Esophagus squamous epithelium (tissue), 5 donors: ENCODE measurements around the gene LARGE1. TPM values are rescaled to one million over a fixed set of nuclear protein-coding genes. Genes with fewer than 3 reads are reported as not detected.

Source experiments
- DNase-seq: peaks from one replicate; lab custom pipeline; 2025; lab: John Stamatoyannopoulos, UW
- H3K27ac ChIP-seq, 4 donors: fragments of 200-600 bp; sonication (generic); one replicate each; pipeline ENCODE4 v1.5.1; 2016 to 2019; ENCODE audit warnings: mild to moderate bottlenecking in 1 of 4
- H3K27me3 ChIP-seq, 4 donors: fragments of 200-600 bp; sonication (generic); 1 replicate in 3 of 4; 2 replicates in 1 of 4; pipeline versions ENCODE4 v1.5.1 to v1.6.0; 2017 to 2021; ENCODE audit warnings: antibody characterized with exemption in 1 of 4
- H3K36me3 ChIP-seq, 3 donors: fragments of 200-600 bp; sonication (generic); one replicate each; pipeline ENCODE4 v1.5.1; 2016 to 2019
- H3K4me1 ChIP-seq, 3 donors: fragments of 200-600 bp; sonication (generic); one replicate each; pipeline ENCODE4 v1.5.1; 2017 to 2019
- H3K4me3 ChIP-seq, 4 donors: fragments of 200-600 bp; sonication (generic); 1 replicate in 3 of 4; 2 replicates in 1 of 4; pipeline ENCODE4 v1.5.1; 2016 to 2019; ENCODE audit warnings: mild to moderate bottlenecking in 2 of 4, moderate library complexity in 1 of 4
- H3K9me3 ChIP-seq, 3 donors: fragments of 200-600 bp; sonication (generic); one replicate each; pipeline ENCODE4 v1.5.1; 2016 to 2019
- POLR2A ChIP-seq, 4 donors: fragments of 450-650 bp; IDR thresholded peaks; one replicate each; pipeline ENCODE4 v1.6.1; 2017; ENCODE audit warnings: antibody characterized with exemption in 4 of 4, mild to moderate bottlenecking in 4 of 4, moderate library complexity in 3 of 4
- WGBS, 2 donors: methylation state at CpG; one replicate each; pipeline ENCODE4 v1.1.5; 2018; 5-methylcytosine and 5-hydroxymethylcytosine counted together
- intact Hi-C: fragments of 100-400 bp; cut with DNase I; formaldehyde crosslinking; loops from one replicate; pipeline ENCODE4 v1.15.0; 2022
- total RNA-seq, 4 donors: library from RNA; depleted of rRNA; stranded (reverse); fragments of >200 nt; gene quantifications; one replicate each; pipeline ENCODE4 v1.1.0, GENCODE V29; 2016
- TF ChIP-seq, protein P1 (sequence below), 6 experiments: fragments of 450-650 bp in 4 of 6; fragments of 200-600 bp in 2 of 6; sonication (generic) in 2 of 6; IDR thresholded peaks; one replicate each; pipeline ENCODE4 v1.5.1; 2016 to 2019; ENCODE audit warnings: antibody characterized with exemption in 6 of 6, mild to moderate bottlenecking in 4 of 6, moderate library complexity in 4 of 6
- donor health status: DM: yes; HTN: yes; CAD: no.

Gene LARGE1
- total RNA-seq, 4 donors from 2014 or later: 5.2 to 15.1 (median 6.6) TPM

DNA sequence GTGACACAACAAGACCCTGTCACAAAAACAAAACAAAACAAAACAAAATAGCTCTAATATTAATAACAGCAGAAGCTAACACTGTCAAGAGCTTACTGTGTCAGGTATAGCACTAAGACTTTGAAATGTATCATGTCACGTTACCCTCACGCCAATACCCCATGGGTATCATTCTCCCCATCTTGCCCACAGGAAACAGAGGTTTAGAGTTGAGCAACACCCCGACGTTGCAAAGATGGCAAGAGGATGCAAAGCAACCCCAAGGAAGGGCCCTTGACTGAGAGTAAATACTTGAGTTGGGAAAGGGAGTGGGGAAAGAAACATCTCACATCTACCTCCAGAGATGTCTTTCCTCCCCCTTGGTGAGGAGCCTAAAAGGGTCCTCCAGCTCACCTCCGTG lies 366.8 kb downstream of the LARGE1 start:
- Histone ChIP-seq H3K4me3 (no peak overlapping the region), H3K4me1 (no peaks in the 10 kb centered on the region), H3K36me3 (no peaks in the 10 kb centered on the region), H3K9me3 (no peaks in the 10 kb centered on the region), H3K27ac (no peak overlapping the region), H3K27me3 (no peaks in the 10 kb centered on the region)
- no peak for DNase-seq
- no peak for TF ChIP-seq POLR2A (IDR thresholded peaks at IDR 0.05)
- TF ChIP-seq, protein P1, sequence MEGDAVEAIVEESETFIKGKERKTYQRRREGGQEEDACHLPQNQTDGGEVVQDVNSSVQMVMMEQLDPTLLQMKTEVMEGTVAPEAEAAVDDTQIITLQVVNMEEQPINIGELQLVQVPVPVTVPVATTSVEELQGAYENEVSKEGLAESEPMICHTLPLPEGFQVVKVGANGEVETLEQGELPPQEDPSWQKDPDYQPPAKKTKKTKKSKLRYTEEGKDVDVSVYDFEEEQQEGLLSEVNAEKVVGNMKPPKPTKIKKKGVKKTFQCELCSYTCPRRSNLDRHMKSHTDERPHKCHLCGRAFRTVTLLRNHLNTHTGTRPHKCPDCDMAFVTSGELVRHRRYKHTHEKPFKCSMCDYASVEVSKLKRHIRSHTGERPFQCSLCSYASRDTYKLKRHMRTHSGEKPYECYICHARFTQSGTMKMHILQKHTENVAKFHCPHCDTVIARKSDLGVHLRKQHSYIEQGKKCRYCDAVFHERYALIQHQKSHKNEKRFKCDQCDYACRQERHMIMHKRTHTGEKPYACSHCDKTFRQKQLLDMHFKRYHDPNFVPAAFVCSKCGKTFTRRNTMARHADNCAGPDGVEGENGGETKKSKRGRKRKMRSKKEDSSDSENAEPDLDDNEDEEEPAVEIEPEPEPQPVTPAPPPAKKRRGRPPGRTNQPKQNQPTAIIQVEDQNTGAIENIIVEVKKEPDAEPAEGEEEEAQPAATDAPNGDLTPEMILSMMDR (IDR thresholded peaks at IDR 0.05): no peak
- 68 to 70% methylated on average over 5 of the region's 5 CpGs for WGBS, 2 donors
- intact Hi-C loops: no loop called here

DNA sequence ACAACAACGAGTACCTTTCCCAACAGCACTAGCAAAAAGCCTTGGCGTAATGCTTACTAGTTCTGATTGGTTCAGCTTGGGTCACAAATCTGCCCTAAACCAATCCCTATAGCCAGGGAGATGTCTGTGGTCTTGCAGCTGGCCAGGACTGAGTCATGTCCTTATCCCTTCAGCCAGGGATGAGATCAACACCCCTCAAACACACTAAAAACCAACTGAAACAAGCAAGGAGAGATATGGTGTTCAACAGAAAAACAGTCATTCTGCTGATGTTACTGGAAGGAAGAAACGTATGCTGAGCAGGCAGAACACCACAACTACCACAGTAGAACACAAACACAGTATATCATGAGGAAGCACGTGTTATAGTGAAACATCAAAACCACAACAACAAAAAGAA lies 375.6 kb downstream of the LARGE1 start:
- H3K27ac ChIP-seq: no peak overlapping the region
- no peaks in the 10 kb centered on the region for H3K36me3 ChIP-seq
- DNase-seq: no peak
- TF ChIP-seq, protein P1 (IDR thresholded peaks at IDR 0.05): no peak
- no peak for TF ChIP-seq POLR2A (IDR thresholded peaks at IDR 0.05)
- H3K9me3 ChIP-seq: no peaks in the 10 kb centered on the region
- no peak overlapping the region for H3K4me3 ChIP-seq
- peaks cover 3 to 29% (median 11%) of the 10 kb centered on the region in 3 donors for H3K4me1 ChIP-seq
- intact Hi-C loops: no loop called here
- 60 to 75% methylated on average over 4 of the region's 4 CpGs for WGBS, 2 donors
- no peaks in the 10 kb centered on the region for H3K27me3 ChIP-seq

DNA sequence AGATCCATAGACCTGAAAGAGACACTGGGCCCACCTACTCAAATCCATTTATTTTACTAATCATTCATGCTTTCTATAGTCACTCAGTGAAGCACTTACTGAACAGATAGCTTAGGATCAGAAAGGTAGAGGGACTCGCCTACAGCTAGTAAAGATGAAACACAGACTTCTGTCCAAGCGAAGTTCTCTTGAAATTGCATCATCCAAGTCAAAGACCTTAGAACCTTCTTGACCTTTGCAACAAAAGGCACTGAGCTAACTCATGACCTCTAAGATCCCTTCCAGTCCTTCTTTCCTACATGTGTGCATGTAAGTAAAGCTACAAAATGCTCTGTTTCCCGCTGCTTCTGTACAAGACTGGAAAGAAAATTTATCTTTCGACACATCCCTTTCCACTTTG lies 377.6 kb downstream of the LARGE1 start:
- no peaks in the 10 kb centered on the region for H3K27me3 ChIP-seq
- no peak for DNase-seq
- no peaks in the 10 kb centered on the region for H3K9me3 ChIP-seq
- H3K4me3 ChIP-seq: no peak overlapping the region
- TF ChIP-seq, protein P1 (IDR thresholded peaks at IDR 0.05): no peak
- no peak for TF ChIP-seq POLR2A (IDR thresholded peaks at IDR 0.05)
- WGBS, 2 donors: 96 to 98% methylated on average over 4 of the region's 4 CpGs
- intact Hi-C loops: no loop called here
- H3K4me1 ChIP-seq: peaks cover 3 to 43% (median 14%) of the 10 kb centered on the region in 3 donors
- peak overlapping the region in 1 of 4 donors; percentile 42 for H3K27ac ChIP-seq
- no peaks in the 10 kb centered on the region for H3K36me3 ChIP-seq

DNA sequence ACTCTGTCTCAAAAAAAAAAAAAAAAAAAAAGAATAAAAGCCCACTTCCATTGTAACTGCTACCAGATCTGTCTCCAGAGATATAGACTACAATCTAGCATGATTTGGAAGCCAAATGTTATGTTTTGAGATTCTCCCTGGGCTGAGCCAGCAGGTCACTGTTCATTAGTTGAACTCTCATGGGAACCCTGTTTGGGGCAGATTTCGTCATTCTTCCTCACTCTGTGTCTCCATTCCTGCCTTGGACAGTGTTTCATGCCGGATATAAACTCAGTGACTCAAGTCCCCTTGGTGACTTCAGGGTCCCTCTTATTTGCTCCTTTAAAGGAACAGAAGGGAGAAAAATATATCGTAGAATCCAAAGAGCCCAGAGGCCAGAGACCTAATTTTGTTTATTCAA lies 378.1 kb downstream of the LARGE1 start:
- Histone ChIP-seq H3K27ac (peak overlapping the region in 1 of 4 donors; percentile 42), H3K4me3 (no peak overlapping the region), H3K36me3 (no peaks in the 10 kb centered on the region), H3K9me3 (no peaks in the 10 kb centered on the region), H3K27me3 (no peaks in the 10 kb centered on the region), H3K4me1 (peaks cover 3 to 43% (median 14%) of the 10 kb centered on the region in 3 donors)
- intact Hi-C loops: no loop called here
- WGBS, 2 donors: 66 to 84% methylated on average over 3 of the region's 3 CpGs
- DNase-seq: no peak
- TF ChIP-seq, protein P1 (IDR thresholded peaks at IDR 0.05): no peak
- no peak for TF ChIP-seq POLR2A (IDR thresholded peaks at IDR 0.05)

DNA sequence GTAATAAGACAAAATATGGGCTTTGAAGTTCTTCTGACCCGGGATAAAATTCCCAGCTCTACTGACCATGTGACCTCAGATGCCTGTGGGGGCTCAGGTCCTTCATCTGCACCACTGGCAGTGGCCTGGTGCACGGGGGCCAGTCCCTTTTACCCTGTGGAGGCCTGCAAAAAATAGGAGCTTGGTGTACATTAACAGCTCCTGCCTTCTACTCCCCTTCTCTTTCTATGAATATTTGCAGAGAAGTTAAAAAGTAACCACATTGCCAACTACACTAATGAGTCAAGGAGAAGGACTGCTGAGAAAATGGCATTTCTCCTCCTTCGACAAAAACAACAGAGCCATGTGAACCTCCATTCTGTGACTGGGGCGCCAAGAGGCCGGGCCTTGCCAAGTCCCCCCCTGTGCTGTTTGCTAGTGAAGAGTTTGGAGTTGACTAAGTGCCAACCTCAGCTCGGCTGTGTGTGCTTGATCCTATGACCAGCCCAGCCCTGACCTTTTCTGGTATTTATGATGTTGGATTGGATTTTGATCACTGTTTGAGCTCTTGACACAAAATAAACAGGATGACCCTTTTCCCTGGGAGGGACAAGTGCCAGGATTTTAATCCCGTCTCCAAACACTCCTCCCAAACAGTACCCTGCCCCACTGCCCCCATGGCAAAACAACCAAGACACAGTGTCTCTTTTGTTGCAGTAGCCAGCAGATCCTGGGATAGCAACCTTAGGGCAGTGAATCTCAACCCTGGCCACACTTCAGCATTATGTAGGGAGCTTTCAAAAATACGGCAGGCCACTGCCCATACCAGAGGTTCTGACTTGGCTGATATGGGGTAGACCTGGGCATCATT lies 380.1 kb downstream of the LARGE1 start:
- H3K27me3 ChIP-seq: no peaks in the 10 kb centered on the region
- DNase-seq: no peak
- intact Hi-C loops: no loop called here
- no peak overlapping the region for H3K4me3 ChIP-seq
- no peaks in the 10 kb centered on the region for H3K9me3 ChIP-seq
- no peaks in the 10 kb centered on the region for H3K36me3 ChIP-seq
- WGBS, 2 donors: 57 to 60% methylated on average over 4 to 6 of the region's 8 CpGs
- TF ChIP-seq, protein P1 (IDR thresholded peaks at IDR 0.05): no peak
- TF ChIP-seq POLR2A (IDR thresholded peaks at IDR 0.05): no peak
- H3K4me1 ChIP-seq: peaks cover 3 to 52% (median 14%) of the 10 kb centered on the region in 3 donors
- H3K27ac ChIP-seq: peak overlapping the region in 2 of 4 donors; percentile 58 to 71
